ENCODE data around the gene ZNF580.

ZNF580 gene

GRCh38 chr19:55605637-55606470 is 34.9 kb upstream of the ZNF580 start, which contains the start of gene ZNF865:
Gene ZNF865, plus strand, starts transcription at chr19:55605647. Its CDS starts 7,972 bp downstream, at chr19:55613619.
- DNase-seq, result peak in 48 of 56 donors; percentile 19 to 83 (median 52)

GRCh38 chr19:55606471-55606787 is 34.4 kb upstream of the ZNF580 start:
- DNase-seq, result no peak

GRCh38 chr19:55606817-55607216 is 34.0 kb upstream of the ZNF580 start:
- DNase-seq, result no peak

DNA sequence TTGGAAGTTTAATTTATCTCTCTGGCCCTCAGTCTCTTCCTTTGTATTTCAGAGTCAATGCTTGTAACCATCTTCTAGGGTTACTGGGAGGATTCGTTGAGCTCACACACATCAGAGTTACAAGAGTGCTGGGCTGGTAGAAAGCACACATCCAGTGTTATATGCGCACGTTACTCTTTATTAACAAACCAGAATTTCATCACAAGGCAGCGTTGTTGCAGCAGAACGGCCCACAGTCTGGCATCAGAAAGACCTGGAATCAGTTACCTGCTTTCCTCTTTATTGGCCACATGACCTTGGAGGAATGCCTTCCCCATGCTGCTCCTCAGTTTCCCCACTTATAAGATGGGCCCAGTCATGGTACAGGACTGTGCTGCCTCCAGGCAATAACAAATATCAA is 31.5 kb upstream of the ZNF580 start:
- no peak for DNase-seq

DNA sequence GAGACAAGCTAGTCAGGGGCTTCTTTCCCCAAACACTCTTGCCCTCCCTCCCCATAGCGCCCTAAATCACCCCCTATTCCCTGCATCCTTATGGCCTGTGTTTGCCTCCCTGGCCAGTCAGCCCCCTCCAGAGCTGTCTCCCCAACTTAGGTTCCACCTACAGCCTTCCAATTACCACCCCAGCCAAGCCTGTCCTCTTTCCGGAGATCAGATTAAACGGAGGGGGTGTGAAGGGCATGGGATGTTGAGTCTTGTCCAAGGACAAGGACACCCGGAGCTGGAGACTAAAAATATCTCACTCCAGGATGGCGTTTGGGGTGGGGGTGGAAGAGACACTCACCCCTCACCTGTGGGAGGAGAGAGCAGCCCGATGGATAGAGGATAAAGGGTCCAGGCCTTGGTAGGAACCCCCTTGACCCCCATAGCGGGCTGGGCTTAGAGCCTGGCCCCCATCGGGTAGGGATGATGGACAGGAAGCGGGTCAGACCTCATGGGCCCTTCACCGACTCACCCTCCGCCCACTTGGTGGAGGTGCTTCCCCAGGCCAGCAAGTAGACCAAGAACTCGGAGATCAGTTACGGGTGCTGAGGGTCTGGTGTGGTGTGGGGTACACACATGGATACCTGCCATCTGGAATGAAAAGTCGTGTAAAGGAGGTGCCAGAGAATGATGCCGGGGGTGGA is 29.4 kb upstream of the ZNF580 start:
- peak in 1 of 56 donors; percentile 16 for DNase-seq

GRCh38 chr19:55611983-55612645 is 28.7 kb upstream of the ZNF580 start:
- DNase-seq, result no peak

DNA sequence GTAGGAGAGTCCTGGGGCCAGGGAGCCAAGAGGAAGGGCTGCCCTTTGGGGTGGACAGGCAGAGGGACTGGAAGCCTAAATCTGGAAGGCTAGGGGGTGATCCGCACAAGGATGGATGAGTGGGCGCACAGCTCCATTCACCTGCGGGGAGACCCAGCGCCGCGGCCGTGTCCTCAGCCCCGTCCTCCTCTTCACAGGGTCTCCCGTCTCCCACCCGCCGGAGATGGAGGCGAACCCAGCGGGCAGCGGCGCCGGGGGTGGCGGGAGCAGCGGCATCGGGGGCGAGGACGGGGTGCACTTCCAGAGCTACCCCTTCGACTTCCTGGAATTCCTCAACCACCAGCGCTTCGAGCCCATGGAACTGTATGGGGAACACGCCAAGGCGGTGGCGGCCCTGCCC is 27.4 kb upstream of the ZNF580 start:
- DNase-seq, result no peak

GRCh38 chr19:55613930-55614710 is 26.7 kb upstream of the ZNF580 start:
- DNase-seq, result no peak

GRCh38 chr19:55614711-55615542 is 25.9 kb upstream of the ZNF580 start:
- DNase-seq, result no peak

- no peak for DNase-seq
Measured at GRCh38 chr19:55615543-55616394, 25.0 kb upstream of the ZNF580 start.

- DNase-seq, result no peak
Measured at GRCh38 chr19:55616395-55616875, 24.4 kb upstream of the ZNF580 start.

DNA sequence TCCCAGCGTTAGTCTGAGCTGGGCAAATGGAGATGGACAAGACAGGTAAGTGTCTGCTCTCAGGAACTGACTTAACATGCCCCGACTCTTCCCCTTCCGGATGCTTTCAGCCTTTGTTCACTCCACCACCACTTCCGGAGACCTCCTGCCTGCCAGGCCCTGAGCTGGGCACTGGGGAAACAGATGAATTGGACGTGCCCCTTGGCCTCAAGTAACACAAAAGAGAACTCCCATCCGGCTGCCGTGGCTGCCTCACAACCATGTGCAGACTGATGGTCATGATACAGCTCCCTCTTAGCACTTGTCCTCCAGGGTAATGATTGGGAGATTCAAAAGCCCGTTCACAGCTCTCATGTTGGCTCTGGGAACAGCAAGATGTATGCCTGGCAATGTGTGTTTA is 23.4 kb upstream of the ZNF580 start:
- DNase-seq, result no peak

- DNase-seq, result no peak
Measured at GRCh38 chr19:55618426-55618825, 22.4 kb upstream of the ZNF580 start.

GRCh38 chr19:55619286-55619685 is 21.5 kb upstream of the ZNF580 start:
- no peak for DNase-seq

- no peak for DNase-seq
Measured at GRCh38 chr19:55620410-55621204, 20.2 kb upstream of the ZNF580 start.

- no peak for DNase-seq
Measured at GRCh38 chr19:55621205-55621672, 19.6 kb upstream of the ZNF580 start.

- DNase-seq, result no peak
Measured at GRCh38 chr19:55621673-55622231, 19.1 kb upstream of the ZNF580 start.
